Stimulated activated CD4-positive, alpha-beta T cell treated with anti-CD3 and anti-CD28 coated beads, Interleukin-4, amount 100 ng/mL, for 48 hours (primary cell): Measurements from ENCODE around the gene BEND6.

Experiments used
- DNase-seq, 2 donors: peaks; one replicate each; pipeline ENCODE4 v3.0.0-alpha.2; 2020; ENCODE audit warnings: low read depth in 2 of 2

BEND6 gene

DNA sequence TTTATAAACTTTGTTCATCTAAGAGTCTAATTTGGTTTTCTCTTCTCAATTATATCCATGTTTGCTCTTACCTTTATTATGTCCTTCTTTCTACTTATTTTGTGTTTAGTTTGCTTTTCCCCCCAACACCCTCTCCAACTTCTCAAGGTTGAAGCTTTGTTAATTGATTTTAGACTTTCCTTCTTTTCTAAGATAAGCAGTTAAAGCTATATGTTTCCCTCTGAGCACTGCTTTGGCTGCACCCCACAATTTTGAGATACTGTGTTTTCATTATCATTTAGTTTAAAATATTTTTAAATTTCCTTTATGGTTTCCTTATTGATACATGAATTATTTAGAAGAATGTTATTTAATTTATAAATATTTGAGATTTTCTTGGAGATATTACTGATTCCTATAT is 13.9 kb upstream of the BEND6 start:
- no peak for DNase-seq

DNA sequence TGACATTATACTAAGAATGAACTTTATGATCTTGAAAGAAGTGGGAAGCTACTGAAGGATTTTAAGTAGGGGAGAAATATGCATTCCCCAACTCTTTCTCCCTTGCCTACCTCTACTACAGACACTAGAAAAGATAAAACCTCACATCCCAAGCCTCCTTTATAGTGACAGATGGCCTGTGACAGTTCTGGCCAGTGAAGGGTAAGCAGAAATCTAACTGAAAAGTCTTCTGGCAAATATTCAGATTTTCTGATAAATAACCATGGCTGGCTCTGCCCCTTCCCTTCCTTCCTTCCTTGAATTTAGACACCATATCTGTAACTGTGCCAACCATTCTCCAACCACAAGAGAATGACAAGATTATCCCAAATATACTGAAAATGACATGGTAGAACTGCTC is 10.2 kb upstream of the BEND6 start:
- no peak for DNase-seq

DNA sequence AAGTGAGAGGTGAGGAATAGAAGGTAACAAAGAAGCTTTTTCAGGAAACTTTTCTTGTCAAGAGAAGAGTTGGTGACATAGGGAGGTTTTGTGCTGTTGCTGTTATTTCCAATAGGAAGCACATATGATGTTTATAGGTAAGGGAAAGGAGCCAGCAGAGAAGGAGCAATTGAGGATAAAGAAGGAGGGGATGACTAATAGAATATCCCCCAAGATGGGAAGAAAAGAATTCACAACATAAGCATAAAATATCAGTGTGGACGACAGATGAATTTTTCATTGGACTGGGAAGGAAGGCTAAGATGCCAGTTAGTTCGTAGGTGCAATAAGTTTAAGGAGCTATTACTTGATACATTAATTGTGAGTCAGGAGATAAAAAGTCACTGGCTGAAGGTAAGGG is 8.5 kb upstream of the BEND6 start:
- no peak for DNase-seq

DNA sequence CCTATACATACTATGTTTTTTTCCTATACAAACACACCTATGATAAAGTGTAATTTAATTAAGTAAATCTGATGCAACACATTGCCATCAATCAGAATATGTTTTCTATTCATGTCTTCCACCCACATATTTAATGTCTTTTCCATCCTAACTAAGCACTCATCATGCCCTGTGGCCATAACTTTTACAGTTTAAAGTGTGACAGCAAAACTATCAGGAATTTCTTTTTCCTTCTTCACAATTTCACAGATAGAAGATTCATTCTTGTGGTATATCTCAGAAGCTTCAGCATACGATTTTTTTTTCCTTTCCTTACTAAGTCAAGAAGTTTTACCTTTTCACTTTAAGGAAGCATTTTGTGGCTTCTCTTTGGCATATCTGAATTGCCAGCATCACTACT is 7.0 kb upstream of the BEND6 start:
- no peak for DNase-seq

DNA sequence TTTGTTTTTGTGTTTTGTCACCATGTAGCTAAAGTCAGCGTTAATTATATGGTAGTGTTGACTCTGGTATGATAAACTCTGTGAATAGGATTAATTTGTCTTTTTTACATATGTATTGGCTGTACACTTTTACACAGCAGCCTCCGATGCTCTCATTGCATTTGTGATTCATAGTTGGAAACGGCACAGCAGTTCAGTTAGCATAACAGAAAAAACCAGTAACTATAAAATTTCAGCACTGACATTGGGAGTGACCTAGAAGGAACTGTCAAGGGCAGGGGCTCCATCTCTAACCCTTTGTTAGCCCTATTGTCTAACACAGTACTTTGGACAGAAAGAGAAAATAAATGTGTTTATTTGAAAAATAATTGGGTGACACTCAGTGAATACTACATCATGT is 5.6 kb upstream of the BEND6 start:
- no peak for DNase-seq

DNA sequence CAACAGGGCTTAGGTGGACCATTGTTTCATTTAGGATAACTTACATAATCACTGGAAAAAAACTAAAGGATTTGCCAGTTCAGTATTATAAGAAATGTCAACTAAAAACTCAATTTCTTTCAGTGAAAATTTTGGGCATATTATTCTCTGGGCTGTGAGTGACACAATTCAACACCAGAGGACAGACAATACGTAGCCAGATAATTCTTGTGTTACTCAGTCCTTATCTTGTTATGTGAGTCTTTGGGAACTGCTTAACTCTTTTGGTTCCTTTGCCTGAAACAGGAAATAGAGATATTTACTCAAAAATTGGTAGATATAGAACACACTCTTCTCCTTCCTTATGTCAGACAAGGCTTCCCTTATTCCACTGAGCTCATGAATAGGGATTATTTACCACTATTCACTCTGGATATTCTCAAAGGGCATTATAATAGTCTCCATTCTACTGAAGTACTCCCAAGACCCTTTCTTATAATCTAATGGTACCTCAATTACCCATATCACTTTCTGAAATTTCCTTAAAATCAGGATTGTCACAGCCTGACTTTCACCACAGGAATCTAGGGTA is 4.9 kb upstream of the BEND6 start:
- no peak for DNase-seq

DNA sequence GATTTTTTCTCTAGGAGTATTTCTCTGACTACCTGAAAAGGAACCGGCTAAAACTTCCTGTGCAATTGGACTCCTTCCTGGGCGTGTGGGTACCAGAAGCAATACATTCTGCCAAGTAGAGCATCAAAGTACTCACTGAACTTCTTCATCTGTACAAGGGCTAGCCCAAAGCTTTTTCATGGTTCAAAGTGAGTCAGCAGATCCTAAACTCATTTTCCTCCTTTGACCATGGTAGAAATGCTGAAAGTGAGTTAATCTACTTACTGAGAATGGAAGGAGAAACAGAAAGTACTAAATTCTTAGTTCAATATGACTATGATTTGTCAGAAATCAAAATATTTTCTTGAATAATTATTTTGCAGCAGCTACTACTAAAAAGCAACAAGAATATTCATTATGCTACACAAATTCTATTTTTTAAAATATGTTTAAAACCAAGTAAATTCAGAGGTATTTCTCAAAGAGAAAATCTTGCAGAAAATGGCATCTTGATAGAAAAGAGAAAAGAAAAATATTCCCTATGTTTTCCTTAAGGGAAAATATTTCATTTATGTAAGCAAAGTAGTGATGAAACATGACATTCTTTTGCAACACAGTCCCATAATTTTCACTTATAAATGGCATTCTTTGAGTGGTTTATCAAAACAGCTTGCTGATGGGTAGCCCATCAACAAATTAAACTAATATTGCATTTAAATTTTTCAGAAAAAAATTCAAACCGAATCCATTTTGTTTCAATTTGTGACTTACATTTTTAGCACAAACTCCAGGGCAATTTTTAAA is 3.7 kb upstream of the BEND6 start:
- no peak for DNase-seq

DNA sequence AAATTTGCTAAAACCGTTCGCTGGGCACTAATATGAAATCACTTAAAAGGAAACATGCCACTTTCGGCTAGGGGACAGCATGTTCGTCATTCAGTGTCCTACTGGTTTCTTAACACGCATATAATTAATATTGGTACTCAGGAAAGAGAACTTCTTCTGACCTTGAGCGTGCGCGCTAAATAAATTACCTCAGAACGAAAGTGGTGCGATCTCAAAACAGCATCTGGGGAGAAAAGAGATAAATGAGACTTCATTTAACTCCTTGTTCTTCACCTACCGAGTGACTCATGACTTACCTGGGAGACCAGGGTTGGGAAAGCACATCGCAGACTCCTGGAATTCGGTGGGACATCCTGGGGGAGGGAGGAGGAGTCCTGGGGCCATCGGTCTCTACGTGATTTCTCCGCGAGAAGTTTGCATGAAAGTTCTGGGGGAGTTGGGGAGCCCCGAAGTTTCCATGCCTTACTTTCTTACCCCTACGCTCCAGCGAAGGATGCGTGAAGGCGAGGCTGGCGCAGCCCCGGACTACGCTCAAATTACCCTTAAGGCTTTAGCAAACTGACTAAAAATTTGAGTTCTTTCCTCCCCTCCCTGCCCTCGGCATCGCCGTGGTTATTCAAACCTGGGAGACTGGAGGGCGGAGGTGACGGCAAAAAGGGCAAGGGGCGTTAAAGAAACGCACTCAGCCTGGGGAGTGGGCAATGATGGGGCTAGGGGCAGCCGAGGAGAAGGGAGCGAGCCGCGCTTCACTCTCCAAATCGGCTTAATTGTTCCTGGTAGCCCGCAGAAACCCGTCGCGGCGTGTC is 1.1 kb upstream of the BEND6 start:
- DNase-seq, result no peak

DNA sequence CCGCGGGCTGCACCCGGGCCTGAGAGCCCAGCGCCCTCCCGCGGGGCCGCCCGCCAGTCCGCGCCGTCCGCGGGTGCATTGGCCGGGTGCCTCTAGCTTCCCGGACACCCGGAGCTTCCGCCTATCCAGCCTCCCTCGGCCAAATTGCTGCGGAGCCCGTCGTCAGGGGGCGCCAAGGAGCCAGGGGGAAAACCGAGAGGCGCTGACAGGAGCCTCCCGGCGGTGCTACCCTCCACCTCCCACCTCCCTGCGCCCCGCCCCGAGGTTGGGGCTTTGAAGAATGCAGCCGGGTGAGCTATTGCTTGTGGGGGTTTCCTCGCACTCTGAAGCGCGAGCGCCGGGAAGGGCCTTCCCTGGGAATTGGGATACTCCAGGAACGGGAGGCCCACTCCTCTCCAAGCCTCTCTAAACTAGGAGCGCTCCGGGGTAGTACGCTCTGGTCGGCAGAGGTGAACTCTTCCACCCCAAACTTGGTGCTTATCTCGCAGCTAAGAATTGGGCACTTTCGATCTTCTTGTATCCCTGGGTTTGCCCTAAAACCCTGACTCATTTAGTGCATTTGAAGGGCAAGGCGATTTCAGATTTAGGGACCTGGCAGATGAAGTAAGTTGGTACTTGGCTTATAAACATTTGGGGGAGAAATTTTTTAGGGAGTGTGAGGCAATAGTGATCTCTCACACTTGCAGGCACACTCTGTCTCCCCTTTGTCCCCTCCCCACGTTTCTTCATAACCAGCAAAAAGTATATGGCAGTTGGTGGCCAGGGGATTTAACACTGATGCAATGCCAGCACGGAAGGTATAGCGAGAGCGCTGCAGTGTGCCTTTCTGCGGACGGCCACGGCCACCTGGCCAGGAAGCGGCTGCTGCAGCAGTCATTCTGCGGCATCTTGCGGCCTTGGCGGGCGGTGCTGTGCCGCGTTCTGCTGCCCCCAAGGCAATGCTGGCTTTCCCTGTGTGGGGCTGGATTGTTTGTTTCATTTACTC is 556 bp downstream of the BEND6 start:
- peak; percentile 65 to 67 for DNase-seq

DNA sequence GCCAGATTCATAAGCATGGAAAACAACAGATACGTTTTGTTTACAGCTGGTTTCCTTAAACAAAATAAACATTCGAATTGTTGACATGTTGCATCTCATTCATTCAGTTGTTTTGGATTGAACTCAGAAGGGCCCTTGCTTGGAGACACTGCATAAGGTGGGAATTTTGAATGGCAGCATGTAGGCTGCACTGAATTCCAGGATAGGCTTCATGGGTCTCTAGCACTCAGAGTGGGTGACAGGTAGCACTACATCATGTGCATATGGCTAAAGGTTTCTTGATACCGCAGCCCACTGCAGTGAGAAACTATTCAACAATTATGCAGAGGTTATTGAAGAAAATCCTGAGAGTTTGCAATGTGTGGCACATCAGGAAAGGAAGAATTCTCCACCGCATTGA is 1.6 kb downstream of the BEND6 start:
- no peak for DNase-seq

DNA sequence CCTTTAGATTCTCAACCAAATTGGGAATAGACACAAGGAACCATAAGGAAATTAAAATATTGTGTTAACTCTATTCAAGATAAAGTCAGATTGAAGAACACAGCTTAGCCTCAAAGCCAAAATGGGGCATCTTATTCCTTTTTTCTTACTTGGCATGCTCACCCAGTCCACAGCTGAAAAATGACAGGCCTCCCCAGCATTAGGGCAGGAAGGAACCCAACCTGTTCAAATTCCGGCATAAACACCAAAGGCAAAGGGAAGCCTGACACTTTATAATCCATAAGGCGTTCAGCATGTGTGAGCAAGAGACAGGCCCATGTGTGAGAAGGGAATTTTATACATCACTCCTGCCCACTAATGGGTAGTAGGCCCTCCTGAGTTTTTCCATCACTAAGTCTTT is 2.9 kb downstream of the BEND6 start:
- no peak for DNase-seq

DNA sequence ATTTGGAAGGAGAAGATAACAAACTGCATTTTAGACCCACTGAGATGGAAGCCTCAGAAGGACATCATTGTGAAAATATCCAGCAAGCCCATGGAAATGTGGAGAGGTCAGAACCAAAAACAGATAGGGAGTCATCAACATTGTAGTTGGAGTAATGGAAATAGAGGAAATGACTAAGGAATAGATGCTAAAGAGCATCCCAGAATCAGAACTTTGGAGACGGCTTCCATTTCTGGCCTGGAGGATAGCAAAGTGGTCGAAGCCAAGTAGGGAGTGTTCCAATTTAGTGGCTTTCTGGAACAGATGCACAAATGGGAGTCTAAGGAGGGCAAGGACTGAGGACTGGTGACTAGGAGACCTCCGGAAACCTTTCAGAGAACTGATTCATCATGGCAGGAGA is 3.6 kb downstream of the BEND6 start:
- DNase-seq, result no peak

DNA sequence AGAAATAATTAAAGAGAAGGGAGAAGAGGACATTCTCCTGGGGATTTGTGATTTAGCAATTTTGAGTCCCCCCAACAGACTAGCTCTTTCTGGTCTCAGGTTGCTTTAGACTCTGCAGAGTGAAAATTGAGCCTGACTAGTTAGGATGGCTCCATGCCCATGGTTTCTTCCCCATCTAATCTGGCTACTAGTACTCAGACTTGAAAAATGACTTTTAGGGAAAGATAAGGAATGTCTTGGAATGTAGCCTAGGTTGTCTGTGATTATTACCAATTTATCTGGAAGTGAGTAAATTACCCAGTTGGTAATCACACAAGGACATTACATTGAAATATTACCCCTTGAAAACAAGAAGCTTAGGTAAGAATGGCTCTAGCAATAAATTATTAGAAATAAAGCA is 4.2 kb downstream of the BEND6 start:
- no peak for DNase-seq

DNA sequence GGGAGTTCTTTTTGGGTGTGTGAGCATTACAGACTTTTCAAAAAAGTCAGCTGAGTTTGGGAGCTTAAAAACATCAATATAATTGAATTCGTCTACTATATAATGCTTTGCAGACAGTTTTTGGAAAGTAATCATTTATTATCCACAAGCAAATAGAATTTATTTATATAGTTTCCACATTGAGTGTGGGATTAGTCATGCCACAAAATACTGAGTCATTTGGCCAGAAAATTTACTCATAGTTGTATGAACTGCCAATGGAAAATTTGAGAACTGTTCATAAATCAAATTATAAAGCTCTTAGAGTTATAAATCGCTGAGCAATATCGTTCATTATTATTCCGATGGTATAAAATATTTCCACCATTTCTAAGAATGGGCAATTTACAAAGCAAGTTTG is 5.0 kb downstream of the BEND6 start:
- no peak for DNase-seq

DNA sequence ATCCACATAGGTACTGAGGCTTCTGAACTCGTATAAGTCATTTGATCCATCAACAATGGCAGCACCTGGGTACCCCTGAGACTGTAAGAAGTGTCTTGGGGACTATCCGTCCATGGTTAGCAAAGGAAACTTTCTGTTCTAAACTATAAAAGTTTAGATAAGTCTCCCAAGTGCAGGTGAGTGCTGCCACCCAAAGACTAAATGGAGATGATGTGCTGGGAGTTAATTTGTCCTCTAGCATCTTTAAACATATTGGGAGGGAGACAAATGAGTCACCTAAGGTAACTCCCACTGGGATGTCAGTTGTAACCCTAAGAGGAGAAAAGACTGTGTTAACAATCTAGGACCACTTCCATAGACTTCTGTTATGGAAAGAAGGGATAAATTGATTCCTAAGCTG is 6.2 kb downstream of the BEND6 start:
- no peak for DNase-seq

DNA sequence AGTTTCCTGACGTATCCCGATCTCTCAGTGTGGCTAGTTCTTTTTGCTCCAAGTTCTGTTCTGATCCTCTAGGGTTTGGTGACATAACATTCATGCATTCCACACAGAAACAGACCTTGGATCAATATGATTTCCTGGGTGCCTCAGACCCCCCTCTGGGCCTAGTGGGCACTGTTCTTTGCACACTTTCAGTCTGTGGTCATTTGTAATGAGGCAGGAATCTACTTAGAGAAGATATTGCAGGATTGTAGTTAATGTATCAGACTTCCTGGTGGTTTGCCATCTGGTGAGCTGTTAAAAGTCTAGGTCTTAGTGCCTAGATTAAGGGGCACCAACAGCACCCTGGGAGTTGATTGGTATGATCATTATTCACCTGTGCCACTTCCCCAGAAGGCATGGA is 7.5 kb downstream of the BEND6 start:
- no peak for DNase-seq

DNA sequence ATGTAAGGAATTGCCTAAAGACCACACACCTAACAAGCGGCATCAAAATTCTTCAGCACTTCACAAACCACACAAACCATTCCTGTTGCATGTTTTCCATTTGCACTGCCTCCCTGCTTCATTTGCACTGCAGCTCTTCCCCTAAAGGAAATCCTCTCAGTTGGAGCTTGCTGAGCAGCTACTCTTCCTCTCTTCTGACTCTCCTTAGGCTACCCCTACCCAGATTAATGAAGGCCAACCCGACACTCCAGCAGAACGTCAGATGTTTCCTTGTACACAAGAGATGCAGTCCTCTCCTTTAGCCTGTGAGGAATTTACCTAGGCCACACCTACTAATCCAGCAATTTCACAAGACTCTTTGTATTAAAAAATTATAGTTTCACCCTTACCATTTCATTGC is 8.1 kb downstream of the BEND6 start:
- DNase-seq, result no peak

DNA sequence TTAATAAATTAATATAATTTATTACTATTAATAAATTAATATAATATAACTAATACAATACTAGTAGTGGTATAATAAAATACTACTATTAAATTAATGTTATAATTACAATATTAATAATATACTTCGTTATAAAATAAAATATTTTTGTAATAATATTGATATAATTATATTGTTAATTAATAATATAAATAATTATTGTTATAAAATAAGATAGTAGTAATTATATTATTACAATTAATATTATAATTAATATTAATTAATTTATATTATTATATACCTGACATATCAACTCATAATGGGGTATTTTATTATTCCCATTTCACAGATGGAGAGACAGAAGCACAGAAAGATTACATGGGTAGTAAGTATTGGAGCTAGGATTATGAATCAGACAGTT is 8.9 kb downstream of the BEND6 start:
- no peak for DNase-seq

DNA sequence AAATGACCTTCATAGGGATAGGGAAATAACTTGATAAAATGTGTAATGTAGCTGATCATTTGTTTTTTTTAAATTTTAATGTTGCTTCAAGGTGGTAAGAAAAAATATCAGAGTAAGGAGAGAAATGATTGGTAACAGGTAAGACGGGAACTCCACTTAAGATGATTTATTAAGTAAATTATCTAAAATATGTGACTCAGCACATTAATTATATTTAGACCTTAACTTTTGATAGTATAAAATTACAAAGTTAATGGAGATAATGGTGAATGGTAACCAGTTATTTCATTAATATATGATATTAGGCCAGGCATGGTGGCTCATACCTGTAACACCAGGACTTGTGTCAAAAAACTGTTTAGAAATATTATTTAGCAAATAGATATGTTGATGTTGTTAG is 10.2 kb downstream of the BEND6 start:
- no peak for DNase-seq

DNA sequence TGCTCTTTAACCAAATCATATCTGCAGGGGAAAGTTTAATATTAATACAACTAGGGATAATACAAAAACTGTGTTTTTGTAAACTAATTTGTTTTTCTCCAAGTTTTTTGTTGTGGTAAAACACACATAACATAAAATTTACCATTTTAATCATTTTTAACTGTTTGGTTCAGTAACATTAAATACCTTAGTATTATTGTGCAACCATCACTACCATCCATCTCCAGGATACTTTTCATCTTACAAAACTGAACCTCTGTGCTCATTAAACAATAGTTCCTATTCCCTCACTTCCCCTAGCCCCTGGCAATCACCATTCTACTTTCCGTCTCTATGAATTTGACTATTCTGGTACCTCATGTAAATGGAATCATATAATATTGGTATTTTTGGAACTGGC is 15.9 kb downstream of the BEND6 start:
- DNase-seq, result no peak

DNA sequence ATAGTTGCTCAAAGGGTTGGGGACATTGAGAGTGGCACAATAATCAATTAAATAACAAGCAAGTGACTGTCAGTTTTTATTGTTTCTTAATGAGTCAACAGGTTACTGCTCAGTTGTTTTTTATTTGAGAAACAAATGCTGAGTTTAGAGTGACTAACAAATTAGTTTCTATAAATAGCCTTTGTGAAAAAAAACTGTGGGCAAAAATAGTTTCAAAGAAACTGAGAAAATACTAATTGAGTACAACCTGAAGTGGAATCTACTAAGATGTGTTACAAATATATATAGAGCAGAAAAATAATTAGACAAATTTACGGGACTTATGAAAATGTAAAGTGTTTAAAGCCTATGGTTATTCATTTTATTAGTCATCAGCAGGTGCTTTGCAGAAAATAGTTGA is 22.3 kb downstream of the BEND6 start:
- no peak for DNase-seq

DNA sequence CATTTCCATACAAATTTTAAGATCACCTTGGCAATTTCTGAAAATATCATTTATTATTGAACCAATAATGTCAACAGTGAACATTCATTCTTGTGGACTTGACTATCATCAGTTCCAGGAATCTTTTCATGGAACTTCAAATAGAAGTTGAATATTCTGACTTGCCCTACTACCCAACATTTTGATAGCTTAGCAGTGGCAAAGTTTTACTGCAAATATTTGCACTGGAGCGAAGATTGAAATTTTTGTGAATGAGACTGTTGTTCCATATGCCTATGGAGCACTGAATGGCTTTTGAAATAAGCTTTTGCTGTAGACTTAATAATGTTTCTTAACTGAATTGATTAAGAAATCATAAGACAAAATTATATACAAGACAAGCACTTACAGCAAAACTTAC is 23.6 kb downstream of the BEND6 start:
- no peak for DNase-seq
